PC-3 (cell line): ENCODE data around the gene LOXL4. TPM values are rescaled to one million over a fixed set of nuclear protein-coding genes. Genes with fewer than 3 reads are reported as not detected.

Source experiments
- ATAC-seq: fragments of 200-7000 bp; cut with Tn5 transposase; 2 replicates; pipeline ENCODE4 v1.9.1; 2020; ENCODE audit warnings: mild to moderate bottlenecking, moderate library complexity
- BruUV-seq: library from RNA; stranded (reverse); fragments of 400-500 nt; replicated peaks from 2 replicates; lab custom pipeline; 2021; lab: Mats Ljungman, UMichigan
- CTCF ChIA-PET: fragments of 300-600 bp; sonication (Branson Sonifier 250); formaldehyde crosslinking; loops from one replicate; lab custom pipeline; 2022; ENCODE audit warnings: antibody characterized with exemption; lab: Charles Lee
- POLR2A ChIA-PET: fragments of 300-600 bp; sonication (Branson Sonifier 250); formaldehyde crosslinking; loops from one replicate; lab custom pipeline; 2022; ENCODE audit warnings: antibody characterized with exemption; ENCODE audit not compliant: unreplicated experiment; lab: Charles Lee
- DNase-seq: peaks from one replicate; pipeline ENCODE4 v3.0.0-alpha.2; 2015
- H2AFZ ChIP-seq: fragments of 300-600 bp; sonication (generic); 2 replicates; pipeline ENCODE4 v1.6.0; 2016; ENCODE audit warnings: antibody characterized with exemption, low read length
- H3F3A ChIP-seq: fragments of 300-600 bp; sonication (generic); one replicate; pipeline ENCODE4 v1.6.0; 2017; ENCODE audit warnings: antibody characterized with exemption, low read length, control low read depth, mild to moderate bottlenecking; ENCODE audit not compliant: unreplicated experiment
- H3K27ac ChIP-seq: fragments of 300-600 bp; sonication (generic); 2 replicates; pipeline ENCODE4 v1.5.1; 2016; ENCODE audit warnings: mild to moderate bottlenecking, low read length
- H3K27me3 ChIP-seq: fragments of 300-600 bp; sonication (generic); 2 replicates; pipeline ENCODE4 v1.6.1; 2016; ENCODE audit warnings: low read length, mixed read lengths
- H3K36me3 ChIP-seq: fragments of 300-600 bp; sonication (generic); 2 replicates; pipeline ENCODE4 v1.6.1; 2016; ENCODE audit warnings: low read depth, mixed run types, low read length, mixed read lengths
- H3K4me1 ChIP-seq: fragments of 300-600 bp; sonication (generic); 2 replicates; pipeline ENCODE4 v1.5.1; 2016; ENCODE audit warnings: low read length; ENCODE audit not compliant: insufficient read depth
- H3K4me2 ChIP-seq: fragments of 300-600 bp; sonication (generic); 2 replicates; pipeline ENCODE4 v1.6.0; 2016; ENCODE audit warnings: low read length
- H3K4me3 ChIP-seq: fragments of 300-600 bp; sonication (generic); 2 replicates; pipeline ENCODE4 v1.5.1; 2016; ENCODE audit warnings: mild to moderate bottlenecking, low read length, mixed read lengths
- H3K79me2 ChIP-seq: fragments of 300-600 bp; sonication (generic); 2 replicates; pipeline ENCODE4 v1.6.1; 2017; ENCODE audit warnings: low read length, mixed read lengths
- H3K9ac ChIP-seq: fragments of 300-600 bp; sonication (generic); 2 replicates; pipeline ENCODE4 v1.6.0; 2016; ENCODE audit warnings: mild to moderate bottlenecking, low read length
- H3K9me2 ChIP-seq: fragments of 300-600 bp; sonication (generic); replicated peaks from 2 replicates; pipeline ENCODE4 v1.6.1; 2016; ENCODE audit warnings: mixed run types, low read length, mixed read lengths
- H3K9me3 ChIP-seq: fragments of 300-600 bp; sonication (generic); 2 replicates; pipeline ENCODE4 v1.6.1; 2016; ENCODE audit warnings: low read length, mixed read lengths
- H4K20me1 ChIP-seq: fragments of 300-600 bp; sonication (generic); 2 replicates; pipeline ENCODE4 v1.6.1; 2016; ENCODE audit warnings: low read length, mixed read lengths
- EZH2 ChIP-seq: fragments of 300-600 bp; sonication (generic); IDR thresholded peaks from one replicate; pipeline ENCODE4 v1.6.1; 2017; ENCODE audit warnings: antibody characterized with exemption, mild to moderate bottlenecking, low read length; ENCODE audit not compliant: unreplicated experiment
- EZH2phosphoT487 ChIP-seq: fragments of 300-600 bp; sonication (generic); IDR thresholded peaks from 2 replicates; pipeline ENCODE4 v1.6.1; 2018; ENCODE audit warnings: mild to moderate bottlenecking, antibody characterized with exemption, low read length, borderline replicate concordance
- intact Hi-C: fragments of 100-400 bp; cut with micrococcal nuclease; formaldehyde crosslinking; loops from 2 replicates; pipeline ENCODE4 v1.9.0; 2023
- total RNA-seq: library from RNA; depleted of rRNA; stranded (reverse); fragments of >200 nt; gene quantifications from 2 replicates; pipeline ENCODE4 v1.2.3, GENCODE V29; 2014
- TF ChIP-seq, protein P1 (sequence below): fragments of 300-600 bp; sonication (generic); conservative IDR thresholded peaks from 2 replicates; pipeline ENCODE4 v1.5.1; 2017; ENCODE audit warnings: antibody characterized with exemption, low read depth, mild to moderate bottlenecking, low read length

Gene LOXL4
- total RNA-seq, 1 experiment from 2014 or later = 8.2 TPM

DNA sequence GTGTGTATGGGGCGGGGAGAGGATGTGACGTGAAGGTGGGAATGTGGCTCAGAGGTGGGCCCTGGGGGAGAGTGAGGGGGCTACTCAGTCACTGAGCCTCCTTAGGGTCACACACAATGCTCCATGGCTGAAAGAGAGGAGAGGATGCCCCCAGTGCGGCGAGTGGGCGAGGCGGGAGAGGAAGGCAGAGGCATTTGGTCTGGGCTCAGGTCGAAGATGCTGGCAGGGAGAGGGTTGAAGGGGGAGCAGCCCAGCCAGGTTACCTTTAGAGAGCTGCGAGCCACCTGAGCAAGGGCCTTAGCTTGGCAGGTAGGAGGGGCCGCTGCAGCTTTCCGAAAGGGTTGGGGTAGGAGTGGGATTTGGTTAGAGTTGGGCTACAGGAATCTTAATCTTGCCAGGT is 4.7 kb upstream of the LOXL4 start:
- Histone ChIP-seq H3K36me3 (no peaks in the 10 kb centered on the region), H3K27me3 (no peaks in the 10 kb centered on the region), H3K9ac (no peak overlapping the region), H3K4me1 (peaks cover 25% of the 10 kb centered on the region), H3K9me2 (no peaks in the 10 kb centered on the region), H3K4me2 (no peak overlapping the region), H2AFZ (no peak overlapping the region), H3K4me3 (no peak overlapping the region), H3K27ac (no peak overlapping the region), H4K20me1 (no peaks in the 10 kb centered on the region), H3F3A (no peaks in the 10 kb centered on the region), H3K9me3 (no peaks in the 10 kb centered on the region), H3K79me2 (no peaks in the 10 kb centered on the region)
- DNase-seq = no peak
- intact Hi-C loops = no loop called here
- ATAC-seq = no peak
- BruUV-seq = no TSS peak
- ChIA-PET POLR2A (no interaction called here), CTCF (no interaction called here)
- TF ChIP-seq, protein P1, sequence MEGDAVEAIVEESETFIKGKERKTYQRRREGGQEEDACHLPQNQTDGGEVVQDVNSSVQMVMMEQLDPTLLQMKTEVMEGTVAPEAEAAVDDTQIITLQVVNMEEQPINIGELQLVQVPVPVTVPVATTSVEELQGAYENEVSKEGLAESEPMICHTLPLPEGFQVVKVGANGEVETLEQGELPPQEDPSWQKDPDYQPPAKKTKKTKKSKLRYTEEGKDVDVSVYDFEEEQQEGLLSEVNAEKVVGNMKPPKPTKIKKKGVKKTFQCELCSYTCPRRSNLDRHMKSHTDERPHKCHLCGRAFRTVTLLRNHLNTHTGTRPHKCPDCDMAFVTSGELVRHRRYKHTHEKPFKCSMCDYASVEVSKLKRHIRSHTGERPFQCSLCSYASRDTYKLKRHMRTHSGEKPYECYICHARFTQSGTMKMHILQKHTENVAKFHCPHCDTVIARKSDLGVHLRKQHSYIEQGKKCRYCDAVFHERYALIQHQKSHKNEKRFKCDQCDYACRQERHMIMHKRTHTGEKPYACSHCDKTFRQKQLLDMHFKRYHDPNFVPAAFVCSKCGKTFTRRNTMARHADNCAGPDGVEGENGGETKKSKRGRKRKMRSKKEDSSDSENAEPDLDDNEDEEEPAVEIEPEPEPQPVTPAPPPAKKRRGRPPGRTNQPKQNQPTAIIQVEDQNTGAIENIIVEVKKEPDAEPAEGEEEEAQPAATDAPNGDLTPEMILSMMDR = no peak
- no peak for TF ChIP-seq EZH2
- no peak for TF ChIP-seq EZH2phosphoT487

DNA sequence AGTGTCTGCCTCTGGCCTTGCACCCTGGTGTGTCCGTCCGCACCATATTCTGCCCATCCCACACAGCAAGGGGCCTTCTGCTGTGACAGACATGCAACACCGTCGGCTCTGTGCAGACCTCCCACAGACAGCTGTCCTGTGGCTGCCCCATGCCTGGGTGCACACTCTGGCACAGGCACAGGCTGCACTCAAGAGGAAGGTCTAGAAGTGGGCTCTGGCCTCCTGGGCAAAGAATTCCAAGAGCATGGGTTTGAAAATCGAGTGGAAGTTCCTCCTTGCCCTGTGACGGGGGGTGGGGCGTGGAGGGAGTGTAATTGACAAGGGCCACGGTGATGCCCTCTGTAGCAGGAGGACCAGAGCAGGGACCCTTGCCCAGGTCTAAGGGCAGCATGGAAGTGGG is 4.3 kb upstream of the LOXL4 start:
- Histone ChIP-seq H3K79me2 (no peaks in the 10 kb centered on the region), H3K4me1 (peaks cover 27% of the 10 kb centered on the region), H3K9me2 (no peaks in the 10 kb centered on the region), H3K9ac (no peak overlapping the region), H3K27me3 (no peaks in the 10 kb centered on the region), H3F3A (no peaks in the 10 kb centered on the region), H3K36me3 (no peaks in the 10 kb centered on the region), H3K9me3 (no peaks in the 10 kb centered on the region), H2AFZ (no peak overlapping the region), H3K4me2 (no peak overlapping the region), H3K4me3 (no peak overlapping the region), H4K20me1 (no peaks in the 10 kb centered on the region), H3K27ac (no peak overlapping the region)
- CTCF ChIA-PET = no interaction called here
- intact Hi-C loops = no loop called here
- POLR2A ChIA-PET = no interaction called here
- no peak for ATAC-seq
- no TSS peak for BruUV-seq
- TF ChIP-seq EZH2 = no peak
- no peak for TF ChIP-seq EZH2phosphoT487
- TF ChIP-seq, protein P1 = no peak
- no peak for DNase-seq

DNA sequence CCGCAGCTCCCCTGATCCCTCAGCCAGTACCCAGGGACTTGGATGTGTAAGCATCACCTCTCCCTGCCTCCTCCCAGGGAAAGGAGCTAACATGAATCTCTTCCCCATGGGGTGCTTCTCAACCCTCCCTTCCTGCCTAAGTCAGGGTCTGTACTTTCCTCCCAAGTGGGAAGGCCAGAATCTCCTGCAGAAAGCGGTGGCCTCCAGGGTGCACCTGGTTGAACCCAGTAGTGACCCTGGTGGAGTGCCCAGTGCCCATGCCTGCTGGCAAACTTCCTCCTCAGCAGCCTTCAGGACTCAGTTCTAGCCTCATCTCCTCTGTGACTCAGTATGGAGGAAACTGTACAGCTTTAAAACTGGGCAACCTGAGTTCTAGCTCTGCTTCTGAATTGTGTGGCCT is 2.8 kb upstream of the LOXL4 start:
- Histone ChIP-seq H2AFZ (no peak overlapping the region), H3K4me2 (no peak overlapping the region), H3K4me1 (peaks cover 27% of the 10 kb centered on the region), H3K9ac (no peak overlapping the region), H4K20me1 (no peaks in the 10 kb centered on the region), H3F3A (no peaks in the 10 kb centered on the region), H3K9me2 (no peaks in the 10 kb centered on the region), H3K27ac (no peak overlapping the region), H3K79me2 (no peaks in the 10 kb centered on the region), H3K4me3 (no peak overlapping the region), H3K9me3 (no peaks in the 10 kb centered on the region), H3K36me3 (no peaks in the 10 kb centered on the region), H3K27me3 (no peaks in the 10 kb centered on the region)
- no TSS peak for BruUV-seq
- no peak for DNase-seq
- CTCF ChIA-PET = no interaction called here
- POLR2A ChIA-PET = no interaction called here
- TF ChIP-seq EZH2phosphoT487 (no peak), EZH2 (no peak)
- TF ChIP-seq, protein P1 = no peak
- intact Hi-C loops = no loop called here
- no peak for ATAC-seq
